ENCODE results near the gene SOAT2. TPM values are rescaled to one million over a fixed set of nuclear protein-coding genes. Genes with fewer than 3 reads are reported as not detected.

SOAT2 gene
- total RNA-seq, 4 donors from 2014 or later: 0.41 TPM; not detected in 3

DNA sequence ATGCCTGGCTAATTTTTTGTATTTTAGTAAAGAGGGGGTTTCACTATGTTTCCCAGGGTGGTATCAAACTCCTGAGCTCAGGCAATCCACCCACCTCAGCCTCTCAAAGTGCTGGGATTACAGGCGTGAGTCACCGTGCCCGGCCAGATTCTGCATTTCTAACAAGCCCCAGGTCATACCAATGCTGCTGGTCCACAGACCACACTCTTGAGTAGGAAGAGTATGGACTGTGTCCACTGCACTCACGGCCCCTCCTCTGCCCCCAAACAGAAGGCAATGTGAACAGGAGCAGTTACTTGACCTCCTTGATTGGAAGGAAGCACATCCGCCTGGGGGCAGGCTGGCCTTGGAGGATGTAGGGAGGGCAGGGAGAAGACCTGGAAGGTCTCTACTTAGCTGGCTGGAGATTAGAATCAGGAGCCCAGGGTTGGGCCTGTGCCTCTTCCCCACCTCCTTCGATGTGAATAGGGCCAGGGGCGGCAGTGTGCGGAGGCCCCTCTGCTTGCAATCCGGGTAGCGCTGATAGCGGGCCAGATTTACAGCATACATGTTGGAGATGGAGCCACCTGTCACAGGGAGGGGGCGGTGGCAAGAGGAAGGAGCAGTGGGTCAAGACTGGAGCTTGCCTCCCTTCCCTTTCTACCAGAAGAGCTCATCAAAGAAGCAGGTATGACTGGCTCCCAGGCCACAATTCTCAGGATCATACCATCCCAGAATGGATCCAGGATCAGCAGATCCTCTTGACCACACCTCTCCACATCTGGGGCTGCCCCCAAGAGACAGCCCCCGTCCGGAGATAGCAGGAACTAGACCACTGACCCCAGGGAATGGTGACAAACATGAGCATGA lies 67.8 kb downstream of the SOAT2 start:
- Histone ChIP-seq H3K4me1 (peaks cover 4 to 24% (median 7%) of the 10 kb centered on the region in 4 donors), H3K27me3 (no peaks in the 10 kb centered on the region), H3K27ac (no peak overlapping the region), H3K36me3 (no peaks in the 10 kb centered on the region), H3K9me3 (no peaks in the 10 kb centered on the region), H3K4me3 (no peak overlapping the region)
- DNase-seq: no peak
- 56 to 81% methylated on average over 3 to 14 of the region's 14 CpGs for WGBS, 2 donors (ENCODE audit: low coverage in 1 of 2)
- intact Hi-C loops (cut with DNase I; ENCODE audit: low total_unique reads): no loop called here
- TF ChIP-seq POLR2A (IDR thresholded peaks at IDR 0.05) (no peak), POLR2AphosphoS5 (IDR thresholded peaks at IDR 0.05) (no peak), EP300 (IDR thresholded peaks at IDR 0.05; ENCODE audit: low read depth) (no peak)
- TF ChIP-seq, protein P1, sequence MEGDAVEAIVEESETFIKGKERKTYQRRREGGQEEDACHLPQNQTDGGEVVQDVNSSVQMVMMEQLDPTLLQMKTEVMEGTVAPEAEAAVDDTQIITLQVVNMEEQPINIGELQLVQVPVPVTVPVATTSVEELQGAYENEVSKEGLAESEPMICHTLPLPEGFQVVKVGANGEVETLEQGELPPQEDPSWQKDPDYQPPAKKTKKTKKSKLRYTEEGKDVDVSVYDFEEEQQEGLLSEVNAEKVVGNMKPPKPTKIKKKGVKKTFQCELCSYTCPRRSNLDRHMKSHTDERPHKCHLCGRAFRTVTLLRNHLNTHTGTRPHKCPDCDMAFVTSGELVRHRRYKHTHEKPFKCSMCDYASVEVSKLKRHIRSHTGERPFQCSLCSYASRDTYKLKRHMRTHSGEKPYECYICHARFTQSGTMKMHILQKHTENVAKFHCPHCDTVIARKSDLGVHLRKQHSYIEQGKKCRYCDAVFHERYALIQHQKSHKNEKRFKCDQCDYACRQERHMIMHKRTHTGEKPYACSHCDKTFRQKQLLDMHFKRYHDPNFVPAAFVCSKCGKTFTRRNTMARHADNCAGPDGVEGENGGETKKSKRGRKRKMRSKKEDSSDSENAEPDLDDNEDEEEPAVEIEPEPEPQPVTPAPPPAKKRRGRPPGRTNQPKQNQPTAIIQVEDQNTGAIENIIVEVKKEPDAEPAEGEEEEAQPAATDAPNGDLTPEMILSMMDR (IDR thresholded peaks at IDR 0.05): no peak
- in situ Hi-C loops (cut with MboI; ENCODE audit: low pct_ligation_motif_present in 1 of 4, low pct_unique_long_range_greater_than_20kb in 1 of 4, low sequenced_read_pairs in 3 of 4): no loop called here

DNA sequence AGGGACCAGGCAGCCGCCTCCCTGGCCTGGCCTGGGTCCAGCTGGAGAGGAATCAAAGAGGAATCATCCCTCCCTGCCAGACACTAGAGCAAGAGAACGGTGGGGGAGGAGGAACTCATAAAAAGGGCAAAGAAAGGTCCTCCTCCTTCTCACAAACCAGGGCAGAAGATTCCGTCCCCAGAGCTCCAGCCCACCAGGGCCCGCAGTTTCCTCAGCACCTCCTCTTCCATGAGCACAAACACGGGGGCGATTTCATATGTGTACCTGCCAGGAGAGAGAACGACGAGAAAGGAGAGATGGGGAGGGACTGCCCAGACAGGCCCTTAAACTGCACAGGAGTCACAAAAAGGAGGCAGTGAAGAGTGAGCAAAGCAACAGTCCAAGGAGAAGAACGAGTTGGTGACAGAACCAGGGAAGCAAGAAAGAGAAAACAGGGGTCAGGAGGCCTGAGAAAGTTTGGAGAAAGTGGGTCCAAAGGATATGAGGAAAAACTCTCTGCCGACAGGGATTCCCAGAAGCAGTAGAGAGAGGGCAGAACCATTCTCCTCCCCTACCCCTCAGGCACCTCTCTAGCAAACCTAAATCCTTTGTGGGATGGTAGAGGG lies 68.5 kb downstream of the SOAT2 start:
- Histone ChIP-seq H3K4me1 (peaks cover 4 to 24% (median 7%) of the 10 kb centered on the region in 4 donors), H3K4me3 (no peak overlapping the region), H3K27me3 (no peaks in the 10 kb centered on the region), H3K9me3 (no peaks in the 10 kb centered on the region), H3K36me3 (no peaks in the 10 kb centered on the region), H3K27ac (peak overlapping the region in 1 of 4 donors; percentile 18)
- in situ Hi-C loops (cut with MboI; ENCODE audit: low pct_ligation_motif_present in 1 of 4, low pct_unique_long_range_greater_than_20kb in 1 of 4, low sequenced_read_pairs in 3 of 4) (no loop called here), intact Hi-C loops (cut with DNase I; ENCODE audit: low total_unique reads) (no loop called here)
- no peak for DNase-seq
- WGBS, 2 donors (ENCODE audit: low coverage in 1 of 2): 36 to 47% methylated on average over 5 to 10 of the region's 10 CpGs
- TF ChIP-seq POLR2A (IDR thresholded peaks at IDR 0.05) (no peak), POLR2AphosphoS5 (IDR thresholded peaks at IDR 0.05) (no peak), EP300 (IDR thresholded peaks at IDR 0.05; ENCODE audit: low read depth) (no peak)
- TF ChIP-seq, protein P1 (IDR thresholded peaks at IDR 0.05): no peak

DNA sequence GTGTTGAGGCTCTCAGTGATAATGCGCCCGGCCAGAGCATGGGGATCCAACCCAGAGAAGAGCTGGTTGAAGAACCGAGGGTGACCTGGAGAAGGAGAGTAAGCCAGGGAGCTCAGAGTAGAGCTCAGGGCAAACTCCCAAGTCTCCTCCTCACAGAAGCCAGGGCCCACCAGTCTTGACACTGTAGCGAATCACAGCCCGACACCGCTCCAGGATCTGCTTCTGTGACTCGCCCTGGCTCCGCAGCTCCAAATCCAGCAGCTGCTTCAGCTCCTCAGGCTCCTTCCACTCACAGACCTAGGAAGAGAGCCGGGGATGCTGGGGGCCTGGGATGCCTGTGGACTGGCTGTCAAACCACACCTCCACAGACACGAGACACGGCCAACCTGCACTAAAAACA lies 69.1 kb downstream of the SOAT2 start:
- H3K36me3 ChIP-seq: no peaks in the 10 kb centered on the region
- TF ChIP-seq POLR2AphosphoS5 (IDR thresholded peaks at IDR 0.05) (no peak), POLR2A (IDR thresholded peaks at IDR 0.05) (no peak), EP300 (IDR thresholded peaks at IDR 0.05; ENCODE audit: low read depth) (no peak)
- TF ChIP-seq, protein P1 (IDR thresholded peaks at IDR 0.05): no peak
- no peaks in the 10 kb centered on the region for H3K9me3 ChIP-seq
- H3K27me3 ChIP-seq: no peaks in the 10 kb centered on the region
- H3K27ac ChIP-seq: no peak overlapping the region
- peaks cover 4 to 24% (median 7%) of the 10 kb centered on the region in 4 donors for H3K4me1 ChIP-seq
- intact Hi-C loops (cut with DNase I; ENCODE audit: low total_unique reads): no loop called here
- no peak for DNase-seq
- in situ Hi-C loops (cut with MboI; ENCODE audit: low pct_ligation_motif_present in 1 of 4, low pct_unique_long_range_greater_than_20kb in 1 of 4, low sequenced_read_pairs in 3 of 4): no loop called here
- no peak overlapping the region for H3K4me3 ChIP-seq
- 88 to 94% methylated on average over 5 to 11 of the region's 11 CpGs for WGBS, 2 donors (ENCODE audit: low coverage in 1 of 2)

DNA sequence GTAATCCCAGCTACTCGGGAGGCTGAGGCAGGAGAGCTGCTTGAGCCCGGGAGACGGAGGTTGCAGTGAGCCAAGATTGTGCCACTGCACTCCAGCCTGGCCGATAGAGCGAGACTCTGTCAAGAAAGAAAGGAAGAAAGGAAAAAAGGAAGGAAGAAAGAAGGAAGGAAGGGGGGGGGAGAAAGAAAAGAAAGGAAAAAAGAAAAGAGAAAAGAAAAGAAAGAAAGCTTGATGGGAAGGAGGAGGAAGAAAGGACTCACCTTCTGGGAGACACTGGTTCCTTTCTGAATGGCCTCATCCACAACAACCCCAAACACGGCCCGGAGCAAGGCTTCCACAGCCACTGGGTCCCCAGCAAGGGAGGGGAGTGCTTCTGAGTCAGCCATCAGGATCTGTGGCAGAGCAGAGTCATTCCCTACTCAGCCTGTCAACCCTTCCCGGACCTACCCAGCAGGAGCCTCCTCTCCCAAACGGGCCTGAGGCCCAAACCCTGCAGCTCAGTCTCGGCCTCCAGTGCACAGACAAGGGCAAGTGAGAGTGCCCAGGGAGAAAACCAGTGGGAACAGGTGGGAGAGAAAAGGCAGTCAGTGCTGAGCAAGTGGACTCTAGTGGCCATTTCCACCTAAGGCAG lies 69.9 kb downstream of the SOAT2 start:
- TF ChIP-seq, protein P1 (IDR thresholded peaks at IDR 0.05): no peak
- TF ChIP-seq EP300 (IDR thresholded peaks at IDR 0.05; ENCODE audit: low read depth): no peak
- no peak for TF ChIP-seq POLR2AphosphoS5 (IDR thresholded peaks at IDR 0.05)
- no peak for TF ChIP-seq POLR2A (IDR thresholded peaks at IDR 0.05)
- H3K9me3 ChIP-seq: no peaks in the 10 kb centered on the region

More for the DNA sequence above, 69.9 kb downstream of the SOAT2 start:
- intact Hi-C loops (cut with DNase I; ENCODE audit: low total_unique reads) (no loop called here), in situ Hi-C loops (cut with MboI; ENCODE audit: low pct_ligation_motif_present in 1 of 4, low pct_unique_long_range_greater_than_20kb in 1 of 4, low sequenced_read_pairs in 3 of 4) (no loop called here)
- Histone ChIP-seq H3K4me3 (no peak overlapping the region), H3K36me3 (no peaks in the 10 kb centered on the region), H3K4me1 (peaks cover 4 to 24% (median 7%) of the 10 kb centered on the region in 4 donors), H3K27ac (no peak overlapping the region), H3K27me3 (no peaks in the 10 kb centered on the region)
- no peak for DNase-seq
- WGBS, 2 donors (ENCODE audit: low coverage in 1 of 2): 91 to 93% methylated on average over 4 to 10 of the region's 10 CpGs

Data from transverse colon (tissue), 4 donors.